ENCODE results near the gene MSN.

- TF ChIP-seq MBNL3 (CRISPR knock-in tag; conservative IDR thresholded peaks at IDR 0.05) (no peak), ZNF33A (CRISPR knock-in tag; IDR thresholded peaks at IDR 0.05; ENCODE audit: borderline replicate concordance) (no peak), HNRNPH1 (optimal IDR thresholded peaks at IDR 0.05; ENCODE audit: low read depth, low read length) (no peak)
Measured at GRCh38 chrX:65657659-65658058, 9.8 kb upstream of the MSN start.

Measured in HepG2 (cell line).